GM19452 (cell line): ENCODE results near the gene GEMIN4.

Source experiments
- ATAC-seq: cut with Tn5 transposase; IDR thresholded peaks from one replicate; pipeline ENCODE4 v1.9.1; 2021; ENCODE audit not compliant: unreplicated experiment

GEMIN4 gene

DNA sequence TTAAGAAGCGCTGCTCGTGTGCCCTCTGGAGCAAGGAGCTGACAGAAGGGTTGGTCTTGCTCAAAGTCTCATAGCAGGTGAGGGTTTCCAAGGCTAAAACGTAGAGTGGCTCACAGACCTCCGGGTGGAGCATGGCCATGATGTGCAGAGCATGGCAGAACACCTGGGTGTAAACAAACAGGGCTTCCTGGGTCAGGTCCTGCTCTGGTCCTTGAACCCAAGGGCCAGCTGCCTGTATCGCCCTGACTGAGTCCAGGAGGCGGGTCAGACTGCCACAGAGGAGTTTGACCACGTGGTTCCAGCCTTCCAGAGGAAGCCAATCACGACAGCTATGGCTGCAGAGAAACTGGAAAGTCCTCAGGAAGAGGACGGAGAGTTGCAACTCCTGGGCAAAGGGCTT is 7.1 kb downstream of the GEMIN4 start:
- ATAC-seq, result no peak

DNA sequence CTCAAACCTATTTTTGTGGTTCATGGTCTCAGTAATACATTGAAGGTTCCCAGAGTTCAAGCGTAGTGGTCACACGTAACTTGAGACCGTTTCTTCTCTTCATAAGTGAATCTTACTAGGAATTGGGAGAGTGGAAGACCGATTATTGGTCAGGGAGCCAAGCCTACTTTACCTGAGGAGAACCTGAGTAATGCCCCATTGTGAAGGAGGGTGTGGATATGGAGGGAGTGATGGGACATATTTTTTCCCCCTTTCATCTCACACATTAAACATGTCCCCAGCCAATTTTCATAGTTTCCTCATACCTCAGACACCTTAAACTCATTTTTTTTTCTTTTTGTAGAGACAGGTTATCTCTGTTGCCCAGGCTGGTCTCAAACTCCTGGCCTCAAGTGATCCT is 8.9 kb downstream of the GEMIN4 start:
- ATAC-seq, result no peak

DNA sequence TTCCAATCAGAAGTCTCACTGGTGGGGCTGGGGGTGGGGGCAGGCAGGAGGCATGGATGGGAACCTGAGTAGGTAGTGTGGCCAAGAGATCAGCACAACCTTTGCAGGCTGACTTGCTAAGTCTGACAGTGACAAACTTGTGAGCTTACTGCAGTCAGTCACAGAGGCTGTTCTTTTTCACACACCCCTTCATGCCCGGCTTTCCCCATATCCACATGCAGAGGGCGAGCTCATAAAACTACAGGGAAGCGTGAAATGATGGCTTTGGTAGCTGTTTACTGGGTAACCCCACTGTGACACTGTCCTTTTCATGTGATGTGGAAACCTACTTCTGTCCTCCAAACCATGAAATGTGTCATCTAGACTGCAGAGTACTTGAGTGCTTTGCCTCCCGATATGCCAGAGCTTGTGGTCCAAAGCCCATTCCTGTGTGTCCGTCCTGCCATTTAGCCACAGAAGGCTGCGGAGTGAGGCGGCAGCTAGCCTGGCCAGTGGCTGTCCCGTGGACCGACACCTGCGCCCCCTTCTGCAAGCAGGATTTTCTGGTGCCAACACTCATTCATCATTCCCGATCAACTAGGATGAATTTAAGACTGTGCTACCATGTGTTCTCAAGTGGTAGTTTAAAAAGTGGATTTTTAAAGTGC is 9.8 kb downstream of the GEMIN4 start:
- no peak for ATAC-seq

DNA sequence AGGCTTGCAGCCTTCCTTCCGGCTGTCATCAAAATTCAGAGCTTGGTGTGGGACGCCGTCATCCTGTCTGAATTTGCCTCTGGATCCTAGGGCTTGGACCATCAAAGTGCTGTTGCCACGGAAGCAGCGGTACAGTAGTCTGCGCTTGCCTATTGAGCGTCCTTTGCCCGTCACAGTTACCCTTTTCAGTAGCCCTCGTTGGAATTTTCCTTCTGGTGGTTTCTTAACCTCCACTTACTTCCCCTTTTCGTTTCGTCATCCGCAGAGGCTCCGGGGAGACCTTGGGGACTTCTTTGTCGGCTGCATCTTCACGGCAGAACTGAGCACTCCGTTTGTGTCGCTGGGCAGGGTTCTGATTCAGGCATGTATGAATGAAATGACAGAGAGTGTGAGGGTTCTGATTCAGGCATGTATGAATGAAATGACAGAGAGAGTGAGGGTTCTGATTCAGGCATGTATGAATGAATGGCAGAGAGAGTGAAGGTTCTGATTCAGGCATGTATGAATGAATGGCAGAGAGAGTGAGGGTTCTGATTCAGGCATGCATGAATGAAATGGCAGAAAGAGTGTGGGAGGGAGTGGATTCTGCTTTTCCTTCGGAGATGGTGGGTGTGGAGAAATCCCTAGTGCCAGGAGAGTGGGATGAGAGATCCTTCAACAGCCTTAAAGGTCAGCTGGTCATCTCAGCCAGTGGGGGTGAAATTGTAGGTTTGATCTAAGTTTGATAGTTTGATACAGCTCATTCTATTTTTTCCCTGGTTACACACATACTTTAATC is 11.6 kb downstream of the GEMIN4 start:
- ATAC-seq, result peak; percentile 74

DNA sequence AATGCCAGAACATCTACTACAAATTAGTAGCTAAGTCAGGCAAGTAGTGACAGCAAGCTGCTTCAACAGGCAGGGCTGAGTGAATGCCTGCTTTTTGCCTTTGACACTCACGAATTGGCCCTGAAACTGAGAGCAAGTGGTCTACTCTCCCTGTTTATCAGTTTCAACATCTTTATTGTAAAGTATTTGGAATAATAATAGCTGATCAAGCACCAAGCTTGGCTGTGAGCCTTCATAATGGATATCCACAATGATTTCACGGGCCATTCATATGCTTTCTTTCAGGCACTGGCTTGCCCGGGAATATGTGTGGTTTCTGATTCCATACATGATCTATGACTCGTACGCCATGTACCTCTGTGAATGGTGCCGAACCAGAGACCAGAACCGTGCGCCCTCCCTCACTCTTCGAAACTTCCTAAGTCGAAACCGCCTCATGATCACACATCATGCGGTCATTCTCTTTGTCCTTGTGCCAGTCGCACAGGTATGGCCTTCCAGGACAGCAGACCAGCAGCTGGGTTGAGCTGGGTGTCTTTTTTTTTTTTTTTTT is 14.4 kb downstream of the GEMIN4 start:
- ATAC-seq, result no peak

DNA sequence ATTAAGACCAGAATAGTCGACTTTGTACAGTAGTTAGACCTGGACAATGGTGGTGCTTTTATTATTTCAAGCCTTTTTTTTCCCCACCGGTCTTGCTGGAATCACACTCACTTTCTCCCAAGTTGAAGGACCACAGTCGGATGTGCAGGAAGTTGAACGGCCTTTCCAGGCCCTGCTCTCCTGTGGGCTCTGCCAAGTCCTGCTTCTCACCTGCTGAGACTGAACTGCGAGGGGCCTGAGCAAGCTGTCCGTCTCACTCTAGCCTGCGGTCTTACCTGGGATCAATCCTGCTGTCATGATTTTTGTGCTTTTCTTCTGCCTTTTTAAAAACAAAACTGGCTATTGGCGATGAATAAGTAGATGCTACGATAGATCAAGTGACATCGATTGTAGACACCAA is 18.3 kb downstream of the GEMIN4 start:
- no peak for ATAC-seq

DNA sequence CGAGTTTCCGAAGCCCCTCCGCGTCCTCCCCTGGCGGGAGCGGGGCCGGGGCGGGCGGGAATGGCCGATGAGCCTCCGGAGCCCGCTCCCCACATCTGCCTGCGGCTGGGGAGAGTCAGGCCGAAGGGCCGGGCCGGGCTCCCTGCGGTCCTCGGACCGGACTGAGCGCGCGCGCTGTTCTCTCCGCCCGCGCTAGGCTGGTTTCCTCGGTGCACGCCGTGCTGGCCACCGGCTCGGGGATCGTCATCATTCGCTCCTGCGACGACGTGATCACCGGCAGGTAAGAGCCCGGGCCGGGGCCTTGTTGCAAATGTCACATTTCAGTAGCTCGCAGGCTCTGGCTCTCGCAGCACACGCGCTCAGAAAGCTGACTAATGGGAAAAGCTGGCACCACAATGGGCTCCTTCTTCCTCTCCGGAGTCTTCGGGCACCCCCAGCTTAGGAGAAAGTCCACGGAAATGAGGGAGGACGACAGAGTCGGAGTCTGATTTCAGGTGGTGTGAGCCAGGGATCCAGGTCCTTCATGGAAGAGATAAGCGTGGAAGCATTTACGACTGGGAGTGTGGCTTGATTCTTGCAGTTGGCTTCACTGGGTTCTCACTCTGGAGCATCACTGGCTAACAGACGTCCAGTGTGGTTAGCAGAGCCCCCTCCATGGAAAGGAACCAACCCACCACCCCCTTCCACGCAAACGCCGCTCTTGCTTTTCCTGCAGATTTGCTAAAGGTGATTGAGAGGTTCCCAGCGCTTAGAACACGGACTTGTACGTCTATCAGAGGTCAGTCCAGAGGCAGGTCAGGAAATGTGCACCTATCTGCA is 19.0 kb downstream of the GEMIN4 start:
- no peak for ATAC-seq

DNA sequence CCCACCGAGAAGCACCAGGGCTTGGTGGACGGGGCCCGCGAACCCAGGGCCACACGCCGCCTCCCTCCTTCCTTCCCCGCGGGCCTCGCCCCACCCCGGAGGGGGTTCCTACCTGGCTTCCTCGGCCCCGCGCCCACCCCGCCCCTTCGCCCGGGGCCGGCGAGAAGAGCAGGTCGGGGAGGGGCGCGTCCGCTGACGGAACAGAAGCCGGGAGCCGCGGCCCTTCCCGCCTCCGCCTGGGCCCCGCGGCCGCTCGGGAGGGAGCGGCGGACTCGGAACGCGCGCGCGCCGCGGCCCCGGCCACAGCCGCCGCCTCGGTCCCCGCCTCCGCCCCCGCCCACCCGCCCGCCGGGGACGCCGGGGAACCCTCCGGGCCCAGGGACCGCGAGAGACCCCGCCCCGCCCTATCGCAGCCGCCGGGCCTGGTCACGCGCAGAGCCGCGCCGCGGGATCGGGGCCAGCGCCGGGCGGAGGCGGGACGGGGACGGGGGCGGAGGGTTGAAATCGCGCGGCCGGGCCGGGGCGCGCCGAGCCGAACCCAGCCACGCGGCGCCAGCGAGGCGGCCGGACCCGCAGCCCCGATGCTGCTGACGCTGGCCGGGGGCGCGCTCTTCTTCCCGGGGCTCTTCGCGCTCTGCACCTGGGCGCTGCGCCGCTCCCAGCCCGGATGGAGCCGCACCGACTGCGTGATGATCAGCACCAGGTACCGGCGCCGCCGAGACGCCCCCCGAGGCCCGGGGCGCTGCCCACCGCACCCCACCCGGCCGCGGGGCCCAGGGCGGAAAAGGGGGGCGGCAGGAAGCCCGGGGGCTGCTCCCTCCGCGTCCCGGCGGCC is 19.8 kb downstream of the GEMIN4 start, which contains the start of gene TLCD3A:
Gene TLCD3A, plus strand, starts transcription at position 530 of the 835 bp plus-strand sequence. Its CDS starts 52 bp downstream, at position 582.
- no peak for ATAC-seq

DNA sequence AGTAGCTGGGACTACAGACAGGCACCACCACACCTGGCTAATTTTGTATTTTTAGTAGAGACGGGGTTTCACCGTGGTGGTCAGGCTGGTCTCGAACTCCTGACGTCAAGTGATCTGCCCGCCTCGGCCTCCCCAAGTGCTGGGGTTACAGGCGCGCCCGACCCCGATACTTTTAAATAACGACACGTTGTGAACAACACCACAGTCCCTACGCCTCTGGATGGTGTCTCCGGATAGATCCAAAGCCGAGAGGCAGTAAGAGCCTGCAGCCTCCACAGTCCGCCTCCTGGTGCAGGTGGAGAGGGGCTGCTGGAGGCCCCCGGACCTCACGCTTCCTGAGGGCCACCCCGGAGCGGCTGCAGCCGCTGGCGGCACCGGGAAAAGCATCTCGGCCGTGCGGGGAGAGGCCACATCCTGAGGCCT is 20.4 kb downstream of the GEMIN4 start:
- no peak for ATAC-seq

DNA sequence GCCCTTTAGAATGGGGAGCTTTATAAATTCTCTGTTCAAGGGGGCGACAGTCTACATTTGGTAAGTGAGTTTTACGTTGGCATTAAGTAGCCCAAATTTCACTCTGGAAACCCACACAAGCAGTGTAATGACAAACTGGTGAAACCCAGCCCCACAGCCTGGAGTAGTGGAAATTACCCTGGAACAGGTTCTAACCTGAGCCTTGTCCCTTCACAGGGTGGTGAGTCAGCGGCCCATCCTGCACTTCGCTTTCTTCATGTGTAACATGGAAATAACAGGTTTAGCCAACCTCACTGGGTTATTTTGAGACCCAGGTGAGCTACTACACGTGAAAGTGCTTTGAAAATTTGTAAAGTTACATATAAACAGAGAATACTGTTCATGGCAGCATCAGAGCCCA is 23.2 kb downstream of the GEMIN4 start:
- ATAC-seq, result no peak

DNA sequence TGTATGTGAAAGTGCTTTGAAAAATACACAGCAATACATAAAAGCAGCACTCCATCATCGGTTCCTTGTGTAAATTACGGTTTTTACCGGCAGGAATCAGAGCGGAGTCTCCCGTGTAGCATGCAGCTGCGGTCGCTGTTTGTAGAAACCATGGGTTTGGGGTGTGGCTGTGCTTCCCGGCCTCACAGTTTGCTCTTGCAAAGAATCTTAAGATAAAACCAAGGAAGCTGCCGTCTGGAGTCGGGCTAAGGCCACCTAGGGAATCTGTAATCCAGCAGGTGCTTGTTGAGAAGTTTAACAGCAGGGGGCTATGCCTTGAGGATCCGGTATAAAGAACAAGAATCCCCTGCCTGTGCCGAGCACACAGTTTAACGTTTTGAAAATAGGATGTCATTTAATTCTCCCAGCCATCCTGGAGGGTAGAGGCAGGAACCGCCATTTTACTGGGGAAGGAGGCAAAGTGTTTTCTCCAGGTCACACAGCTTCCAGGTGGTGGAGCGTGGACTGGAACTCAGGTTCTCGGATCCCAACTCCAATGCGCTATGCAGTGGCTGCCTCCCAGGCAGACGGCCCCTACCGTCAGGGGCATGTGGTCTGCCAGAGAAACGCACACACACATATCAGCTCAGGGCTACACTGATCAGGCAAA is 25.7 kb downstream of the GEMIN4 start:
- no peak for ATAC-seq

DNA sequence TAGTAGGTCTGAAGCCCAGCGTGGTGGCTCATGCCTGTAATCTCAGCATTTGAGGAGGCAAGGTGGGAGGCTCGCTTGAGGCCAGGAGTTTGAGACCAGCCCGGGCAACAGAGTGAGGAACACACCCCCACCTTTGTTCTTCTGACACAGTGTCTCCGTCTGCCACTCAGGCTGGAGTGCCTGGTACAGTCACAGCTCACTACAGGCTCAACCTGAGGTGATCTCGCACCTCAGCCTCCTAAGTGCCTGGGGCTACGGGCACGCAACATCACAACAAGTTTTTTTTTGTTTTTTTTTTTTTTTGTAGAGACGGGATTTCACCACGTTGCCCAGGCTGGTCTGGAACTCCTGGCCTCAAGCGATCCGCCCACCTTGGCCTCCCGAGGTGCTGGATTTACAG is 26.3 kb downstream of the GEMIN4 start:
- ATAC-seq, result no peak

DNA sequence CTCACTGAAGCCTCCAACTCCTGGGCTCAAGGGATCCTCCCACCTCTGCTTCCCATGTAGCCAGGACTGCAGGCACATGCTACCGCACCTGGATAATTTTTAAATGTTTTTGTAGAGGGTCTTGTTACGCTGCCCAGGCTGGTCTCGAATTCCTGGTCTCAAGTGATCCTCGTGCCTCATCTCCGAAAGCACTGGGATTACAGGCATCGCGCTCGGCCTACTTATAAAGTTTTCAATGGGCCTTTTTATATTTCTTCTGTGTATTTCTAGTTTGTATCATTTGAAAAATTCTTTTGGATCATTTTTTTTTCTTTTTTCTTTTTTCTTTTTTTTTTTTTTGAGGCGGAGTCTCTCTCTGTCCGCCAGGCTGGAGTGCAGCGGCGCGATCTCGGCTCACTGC is 27.0 kb downstream of the GEMIN4 start:
- no peak for ATAC-seq

DNA sequence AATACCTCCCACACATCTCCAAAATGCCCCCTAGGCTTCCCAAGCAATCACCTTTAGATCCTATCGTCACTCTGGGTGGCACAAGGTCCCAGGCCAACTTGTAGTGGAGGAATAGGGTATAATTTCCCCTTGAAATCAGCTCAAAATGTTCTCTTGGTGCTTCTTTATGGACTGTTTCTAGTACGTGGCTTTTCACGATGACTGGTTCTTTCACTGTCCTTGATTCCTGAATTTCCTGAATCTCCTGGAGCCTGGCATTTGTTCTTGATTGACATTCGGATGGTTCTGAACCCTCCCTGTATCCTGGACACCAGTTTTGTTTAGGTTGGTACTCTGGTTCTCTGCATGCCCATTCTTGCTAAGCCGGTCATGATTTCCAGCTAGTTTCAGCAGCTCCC is 30.5 kb downstream of the GEMIN4 start:
- ATAC-seq, result no peak

DNA sequence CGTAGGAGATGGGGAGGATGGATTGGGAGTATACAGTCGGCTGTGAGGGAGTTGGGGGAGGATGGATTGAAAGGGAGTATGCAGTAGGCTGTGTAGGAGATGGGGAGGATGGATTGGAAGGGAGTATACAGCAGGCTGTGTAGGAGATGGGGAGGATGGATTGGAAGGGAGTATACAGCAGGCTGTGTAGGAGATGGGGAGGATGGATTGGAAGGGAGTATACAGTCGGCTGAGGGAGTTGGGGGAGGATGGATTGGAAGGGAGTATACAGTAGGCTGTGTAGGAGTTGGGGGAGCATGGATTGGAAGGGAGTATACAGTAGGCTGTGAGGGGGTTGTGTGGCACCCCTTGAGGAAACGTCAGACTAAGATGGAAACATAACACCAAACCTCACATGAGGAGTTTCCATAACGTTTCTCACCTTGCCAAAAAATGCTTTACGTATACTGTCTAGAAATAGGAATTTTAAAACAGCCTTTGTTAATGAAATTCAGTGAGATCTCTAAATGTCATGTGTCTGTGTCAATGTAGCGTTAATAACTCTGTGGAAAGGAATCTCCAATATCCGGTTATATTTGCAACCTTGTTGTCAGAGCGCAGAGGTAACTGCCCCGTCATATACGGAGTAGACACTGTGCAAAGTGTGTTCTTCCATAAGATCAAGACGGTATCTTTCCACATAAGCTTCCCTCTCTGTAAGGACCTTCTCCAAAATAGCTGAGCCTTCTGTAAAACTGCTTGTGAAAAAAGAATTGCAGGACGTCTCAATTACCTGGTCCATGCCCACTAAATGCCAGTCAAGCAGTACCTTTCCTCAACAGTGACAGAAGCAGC is 31.1 kb downstream of the GEMIN4 start:
- no peak for ATAC-seq

DNA sequence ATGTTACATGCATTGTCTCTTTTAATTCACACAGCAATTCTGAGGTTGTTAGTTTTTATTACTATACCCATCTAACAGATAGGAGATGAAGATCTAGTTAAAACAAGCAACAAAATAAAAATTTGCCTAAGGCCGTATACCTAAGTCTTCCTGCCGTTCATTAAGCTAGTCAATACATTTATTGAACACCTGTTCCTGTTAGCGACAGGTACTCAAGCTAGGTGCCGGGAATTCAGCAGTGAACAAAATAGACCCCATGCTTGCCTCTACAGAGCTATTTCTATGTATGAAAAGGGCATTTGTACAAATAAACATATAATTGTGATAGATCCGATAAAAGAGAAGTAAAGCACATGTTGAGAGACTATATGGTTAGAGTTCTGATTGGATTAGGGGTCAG is 34.0 kb downstream of the GEMIN4 start:
- no peak for ATAC-seq

DNA sequence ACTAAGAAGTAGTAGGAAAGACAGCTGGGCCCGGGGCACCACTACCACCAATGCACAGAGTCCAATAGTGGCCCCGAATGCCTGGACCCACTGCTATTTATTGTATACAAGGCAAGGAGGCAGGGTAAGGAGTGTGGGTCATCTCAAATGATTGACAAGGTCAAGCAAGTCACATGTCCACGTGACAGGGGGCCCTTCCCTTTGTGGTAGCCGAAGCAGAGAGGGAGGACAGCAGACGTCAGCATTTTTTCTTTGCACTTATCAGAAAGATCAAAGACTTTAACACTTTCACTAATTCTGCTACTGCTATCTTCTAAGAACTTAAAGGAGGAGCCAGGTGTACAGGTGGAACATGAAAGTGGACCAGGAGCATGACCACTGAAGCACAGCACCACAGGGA is 43.9 kb downstream of the GEMIN4 start:
- no peak for ATAC-seq

DNA sequence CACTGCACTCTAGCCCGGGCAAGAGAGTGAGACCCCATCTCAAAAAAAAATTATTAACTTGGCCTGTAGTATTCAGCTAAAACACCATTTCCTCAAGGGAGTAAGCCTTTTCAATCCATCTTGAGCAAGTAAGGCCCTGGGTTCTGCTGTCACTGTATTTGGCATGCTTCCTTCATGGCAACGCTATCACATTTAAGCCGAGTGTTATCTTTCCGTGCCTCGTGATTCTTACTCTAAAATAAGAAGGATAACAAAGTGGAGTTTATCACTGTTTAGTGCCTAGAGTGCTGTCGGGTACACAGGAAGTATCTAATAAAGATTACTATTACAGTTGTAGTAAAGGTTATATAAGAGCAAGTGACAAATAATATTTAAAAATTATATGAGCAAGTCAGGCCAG is 46.2 kb downstream of the GEMIN4 start:
- ATAC-seq, result no peak

DNA sequence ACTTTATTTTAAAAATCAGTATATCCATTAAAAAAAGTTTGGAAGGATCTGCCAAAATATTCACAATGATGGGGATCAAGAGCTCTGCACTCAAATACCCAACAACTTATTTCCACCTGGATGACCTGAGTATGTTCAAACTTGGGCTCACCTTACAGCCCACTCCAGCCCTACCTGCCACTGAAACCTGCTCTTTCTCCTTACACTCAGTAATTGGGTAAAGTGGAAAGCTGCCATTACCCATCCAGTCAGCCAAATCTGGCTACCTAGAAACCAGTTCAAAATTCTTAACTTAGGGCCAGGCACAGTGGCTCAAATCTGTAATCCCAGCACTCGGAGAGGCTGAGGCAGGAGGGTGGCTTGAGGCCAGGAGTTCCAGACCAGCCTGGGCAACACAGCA is 47.1 kb downstream of the GEMIN4 start:
- no peak for ATAC-seq
